HG02885 (cell line): ENCODE results near the gene GPR62.

Experiments used
- ATAC-seq: cut with Tn5 transposase; IDR thresholded peaks from one replicate; pipeline ENCODE4 v1.9.1; 2021; ENCODE audit warnings: mild to moderate bottlenecking; ENCODE audit not compliant: unreplicated experiment, poor library complexity

The GPR62 gene

GRCh38 chr3:52006017-52006819 is 51.0 kb downstream of the GPR62 start:
- no peak for ATAC-seq

DNA sequence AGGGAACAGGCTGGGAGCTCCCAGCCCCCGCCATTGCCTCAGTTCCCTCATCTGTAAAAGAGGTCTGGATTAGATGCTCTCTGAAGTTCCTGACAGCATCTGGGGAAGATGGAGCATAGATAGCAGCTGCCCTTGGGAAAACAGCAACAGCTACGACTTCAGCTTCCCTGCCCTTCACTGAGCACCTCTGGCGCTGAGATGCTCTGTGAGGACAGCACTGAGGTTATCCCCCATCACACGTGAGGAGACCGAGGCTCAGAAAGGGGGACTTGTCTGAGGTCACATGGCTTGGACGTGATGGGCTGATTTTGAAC is 51.6 kb downstream of the GPR62 start:
- ATAC-seq, result no peak
